NOMO-1 (cell line): Measurements from ENCODE around the gene FAM222B.
"Not testable (repeated sequence)": the region's sequence is repeated elsewhere in the genome, so short reads cannot be mapped to it uniquely, and the experiment has no call there.

ENCODE experiments used
- DNase-seq, 2 experiments: peaks; one replicate each; lab custom pipeline; 2025; ENCODE audit not compliant: unreplicated experiment in 2 of 2; lab: John Stamatoyannopoulos, UW

FAM222B gene

GRCh38 chr17:28871056-28871579, 28.5 kb upstream of the FAM222B start:
- no peak for DNase-seq

GRCh38 chr17:28867276-28867675, 24.7 kb upstream of the FAM222B start:
- DNase-seq: no peak

- DNase-seq: no peak
These were observed 23.6 kb upstream of the FAM222B start for GRCh38 chr17:28865946-28866752.

GRCh38 chr17:28864991-28865849, 22.6 kb upstream of the FAM222B start:
- DNase-seq: no peak

GRCh38 chr17:28863953-28864352, 21.4 kb upstream of the FAM222B start:
- no peak for DNase-seq

GRCh38 chr17:28862561-28862960, 20.0 kb upstream of the FAM222B start:
- no peak for DNase-seq

GRCh38 chr17:28861393-28862203, 19.0 kb upstream of the FAM222B start:
- DNase-seq: no peak

GRCh38 chr17:28860363-28860808, 17.8 kb upstream of the FAM222B start:
- no peak for DNase-seq

GRCh38 chr17:28858801-28859355, 16.3 kb upstream of the FAM222B start:
- no peak for DNase-seq

- no peak for DNase-seq
These were observed 15.6 kb upstream of the FAM222B start for GRCh38 chr17:28857905-28858800.

- no peak for DNase-seq
These were observed 13.5 kb upstream of the FAM222B start for GRCh38 chr17:28856028-28856574.

- DNase-seq: no peak
These were observed 12.7 kb upstream of the FAM222B start for GRCh38 chr17:28855336-28855679.

- peak; percentile 76 to 83 for DNase-seq
These were observed 12.1 kb upstream of the FAM222B start, which contains the start of gene ERAL1 for GRCh38 chr17:28854457-28855335. Gene ERAL1, plus strand, starts transcription at chr17:28855016. Its CDS starts 19 bp downstream, at chr17:28855035.

- no peak for DNase-seq
These were observed 10.7 kb upstream of the FAM222B start for GRCh38 chr17:28853295-28853694.

- DNase-seq: peak; percentile 13 to 21
These were observed 6.7 kb upstream of the FAM222B start for GRCh38 chr17:28849281-28849680.

GRCh38 chr17:28848667-28849066, 6.1 kb upstream of the FAM222B start:
- DNase-seq: peak in 1 of 2 experiments; percentile 43

GRCh38 chr17:28846699-28847098, 4.1 kb upstream of the FAM222B start:
- not testable (repeated sequence) for DNase-seq

- DNase-seq: no peak
These were observed 3.6 kb upstream of the FAM222B start for GRCh38 chr17:28846231-28846630.
